ENCODE results near the gene FSTL4. TPM values are rescaled to one million over a fixed set of nuclear protein-coding genes. Genes with fewer than 3 reads are reported as not detected.

Gene FSTL4
- total and polyA plus RNA-seq, 9 donors, result 0.07 to 0.22 (median 0.15) TPM; not detected in 4

- H3K4me3 ChIP-seq, result no peak overlapping the region
- DNase-seq, result no peak
- H3K27me3 ChIP-seq, result no peaks in the 10 kb centered on the region
- TF ChIP-seq, protein P1, sequence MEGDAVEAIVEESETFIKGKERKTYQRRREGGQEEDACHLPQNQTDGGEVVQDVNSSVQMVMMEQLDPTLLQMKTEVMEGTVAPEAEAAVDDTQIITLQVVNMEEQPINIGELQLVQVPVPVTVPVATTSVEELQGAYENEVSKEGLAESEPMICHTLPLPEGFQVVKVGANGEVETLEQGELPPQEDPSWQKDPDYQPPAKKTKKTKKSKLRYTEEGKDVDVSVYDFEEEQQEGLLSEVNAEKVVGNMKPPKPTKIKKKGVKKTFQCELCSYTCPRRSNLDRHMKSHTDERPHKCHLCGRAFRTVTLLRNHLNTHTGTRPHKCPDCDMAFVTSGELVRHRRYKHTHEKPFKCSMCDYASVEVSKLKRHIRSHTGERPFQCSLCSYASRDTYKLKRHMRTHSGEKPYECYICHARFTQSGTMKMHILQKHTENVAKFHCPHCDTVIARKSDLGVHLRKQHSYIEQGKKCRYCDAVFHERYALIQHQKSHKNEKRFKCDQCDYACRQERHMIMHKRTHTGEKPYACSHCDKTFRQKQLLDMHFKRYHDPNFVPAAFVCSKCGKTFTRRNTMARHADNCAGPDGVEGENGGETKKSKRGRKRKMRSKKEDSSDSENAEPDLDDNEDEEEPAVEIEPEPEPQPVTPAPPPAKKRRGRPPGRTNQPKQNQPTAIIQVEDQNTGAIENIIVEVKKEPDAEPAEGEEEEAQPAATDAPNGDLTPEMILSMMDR (IDR thresholded peaks at IDR 0.05), result no peak
- TF ChIP-seq POLR2A (IDR thresholded peaks at IDR 0.05), result no peak
- TF ChIP-seq EP300 (IDR thresholded peaks at IDR 0.05), result no peak
- no peaks in the 10 kb centered on the region for H3K4me1 ChIP-seq (ENCODE audit: insufficient read depth)
- no peaks in the 10 kb centered on the region for H3K36me3 ChIP-seq
- no peak overlapping the region for H3K27ac ChIP-seq
- no peaks in the 10 kb centered on the region for H3K9me3 ChIP-seq
- intact Hi-C loops (cut with DNase I), result loop anchor here in 2 of 4 donors (10.0 kb wide), 2 partner anchors 439 to 449 kb away; no protein-coding TSS in a partner anchor
- 65 to 70% (median 67%) methylated on average over 9 of the region's 9 CpGs for WGBS, 3 donors
These were observed 186.1 kb downstream of the FSTL4 start for GRCh38 chr5:133426264-133426663.

- H3K9me3 ChIP-seq, result no peaks in the 10 kb centered on the region
- TF ChIP-seq POLR2A (IDR thresholded peaks at IDR 0.05) (no peak), EP300 (IDR thresholded peaks at IDR 0.05) (no peak)
- TF ChIP-seq, protein P1 (IDR thresholded peaks at IDR 0.05), result no peak
- no peaks in the 10 kb centered on the region for H3K36me3 ChIP-seq
- DNase-seq, result no peak
- H3K4me3 ChIP-seq, result no peak overlapping the region
- H3K4me1 ChIP-seq (ENCODE audit: insufficient read depth), result no peaks in the 10 kb centered on the region
- WGBS, 3 donors, result 80 to 84% (median 82%) methylated on average over 4 of the region's 4 CpGs
- no peaks in the 10 kb centered on the region for H3K27me3 ChIP-seq
- H3K27ac ChIP-seq, result no peak overlapping the region
- intact Hi-C loops (cut with DNase I), result loop anchor here in 2 of 4 donors (10.0 kb wide), 2 partner anchors 439 to 449 kb away; no protein-coding TSS in a partner anchor
These were observed 186.6 kb downstream of the FSTL4 start for GRCh38 chr5:133425764-133426163.

DNA sequence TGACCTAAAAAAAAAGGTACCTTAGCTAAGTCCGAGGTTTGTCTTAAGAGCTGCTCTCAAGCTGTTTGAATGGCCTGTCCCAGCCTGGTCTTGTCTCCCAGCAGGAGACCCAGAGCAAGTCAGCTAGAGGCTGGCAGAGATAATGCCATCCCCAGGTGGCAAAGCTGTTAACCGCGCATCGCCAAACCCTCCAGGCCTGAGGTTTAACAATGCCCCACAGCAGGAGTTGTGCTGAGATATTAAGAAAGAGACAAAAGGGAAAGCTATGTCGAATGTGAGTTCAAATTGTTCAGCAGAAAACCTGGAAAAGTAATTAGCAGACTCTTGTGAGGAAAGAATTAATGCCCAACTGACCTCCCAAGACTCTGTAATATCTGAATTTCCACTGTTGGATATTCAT is 187.1 kb downstream of the FSTL4 start:
- no peak for DNase-seq
- no peaks in the 10 kb centered on the region for H3K4me1 ChIP-seq (ENCODE audit: insufficient read depth)
- intact Hi-C loops (cut with DNase I), result loop anchor here in 2 of 4 donors (10.0 kb wide), 2 partner anchors 440 to 450 kb away; no protein-coding TSS in a partner anchor
- 81 to 95% (median 92%) methylated on average over 5 of the region's 5 CpGs for whole genome bisulfite sequencing, 3 donors
- H3K27me3 ChIP-seq, result no peaks in the 10 kb centered on the region
- no peak for TF ChIP-seq EP300 (IDR thresholded peaks at IDR 0.05)
- TF ChIP-seq, protein P1 (IDR thresholded peaks at IDR 0.05), result no peak
- TF ChIP-seq POLR2A (IDR thresholded peaks at IDR 0.05), result no peak
- no peak overlapping the region for H3K27ac ChIP-seq
- no peak overlapping the region for H3K4me3 ChIP-seq
- H3K36me3 ChIP-seq, result no peaks in the 10 kb centered on the region
- H3K9me3 ChIP-seq, result no peaks in the 10 kb centered on the region

DNA sequence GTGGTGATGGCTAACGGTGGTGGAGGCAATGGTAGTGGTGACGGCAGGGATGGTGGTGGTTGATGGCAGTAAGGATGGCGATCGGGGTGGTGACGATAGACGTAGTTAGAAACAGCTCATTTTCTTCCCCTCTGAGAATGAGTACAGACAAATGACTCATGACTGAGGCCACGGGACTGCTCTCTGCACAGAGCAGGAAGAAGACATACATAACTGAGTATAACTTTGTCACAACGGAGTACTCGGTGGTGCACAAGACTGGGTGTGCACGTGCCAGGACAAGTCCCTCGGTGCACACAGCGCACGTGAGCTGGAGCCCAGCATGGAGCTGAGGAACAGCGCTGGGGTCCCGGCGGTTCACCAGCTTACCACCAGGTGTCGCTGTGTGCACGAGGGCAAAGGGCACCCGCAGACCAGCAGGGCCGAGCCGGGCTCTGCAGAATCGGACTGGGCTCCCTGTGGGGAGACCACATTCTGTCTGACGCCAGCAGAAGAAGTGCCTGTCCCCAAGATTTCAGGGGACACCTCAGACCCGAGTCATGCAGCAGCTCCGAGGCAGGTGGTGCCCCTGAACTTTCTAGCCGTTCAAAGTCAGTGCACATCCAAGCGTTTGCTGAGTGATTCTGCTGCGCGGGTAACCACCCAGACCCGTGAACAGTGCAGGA is 188.6 kb downstream of the FSTL4 start:
- Histone ChIP-seq H3K4me3 (no peak overlapping the region), H3K36me3 (no peaks in the 10 kb centered on the region), H3K4me1 (ENCODE audit: insufficient read depth) (no peaks in the 10 kb centered on the region), H3K27ac (no peak overlapping the region), H3K9me3 (no peaks in the 10 kb centered on the region), H3K27me3 (no peaks in the 10 kb centered on the region)
- DNase-seq, result peak in 4 of 5 donors; percentile 18 to 59 (median 35)
- intact Hi-C loops (cut with DNase I), result loop anchor here in 2 of 4 donors (10.0 kb wide), 2 partner anchors 441 to 451 kb away; no protein-coding TSS in a partner anchor
- 30 to 32% (median 31%) methylated on average over 28 to 30 of the region's 30 CpGs for WGBS, 3 donors
- TF ChIP-seq, protein P1 (IDR thresholded peaks at IDR 0.05), result peak in 2 of 3 donors; percentile 24 to 33
- TF ChIP-seq EP300 (IDR thresholded peaks at IDR 0.05), result no peak

Measured in ovary (tissue), 9 donors.